Lung microvascular endothelial cell (primary cell): ENCODE data around the gene PIR. TPM values are rescaled to one million over a fixed set of nuclear protein-coding genes. Genes with fewer than 3 reads are reported as not detected.

Source experiments
- DNase-seq, 2 donors: peaks; one replicate each; pipeline versions ENCODE4 v3.0.0 to v3.0.0-alpha.2; 2010; ENCODE audit warnings: low read depth in 2 of 2
- total RNA-seq: library from RNA; depleted of rRNA; stranded (reverse); fragments of >200 nt; gene quantifications from 2 replicates; pipeline ENCODE4 v1.2.1, GENCODE V29; 2014

Gene PIR
- total RNA-seq = 86.1 and 93.8 TPM in 2 replicates

GRCh38 chrX:15493118-15493962, at the start of gene PIR:
PIR (minus strand) TSS chrX:15493333; CDS start chrX:15491257, 2,076 bp downstream.
- DNase-seq = peak; percentile 89

- no peak for DNase-seq
These were observed 37.2 kb upstream of the PIR start for GRCh38 chrX:15530318-15530717.

GRCh38 chrX:15529165-15529564, 36.0 kb upstream of the PIR start:
- peak in 1 of 2 donors; percentile 19 for DNase-seq

GRCh38 chrX:15525664-15526416, 32.7 kb upstream of the PIR start:
- DNase-seq = peak; percentile 31 to 34

- DNase-seq = peak in 1 of 2 donors; percentile 81
These were observed 31.3 kb upstream of the PIR start for GRCh38 chrX:15524417-15524816.

GRCh38 chrX:15523088-15523487, 30.0 kb upstream of the PIR start:
- DNase-seq = no peak

GRCh38 chrX:15522464-15522863, 29.3 kb upstream of the PIR start:
- DNase-seq = no peak

GRCh38 chrX:15515931-15516330, 22.8 kb upstream of the PIR start:
- peak; percentile 89 to 94 for DNase-seq

GRCh38 chrX:15514279-15514678, 21.1 kb upstream of the PIR start:
- DNase-seq = no peak

- DNase-seq = peak in 1 of 2 donors; percentile 72
These were observed 19.4 kb upstream of the PIR start for GRCh38 chrX:15512401-15512965.

- peak; percentile 84 to 90 for DNase-seq
These were observed 18.4 kb upstream of the PIR start for GRCh38 chrX:15511563-15511962.

GRCh38 chrX:15509845-15510244, 16.7 kb upstream of the PIR start:
- no peak for DNase-seq

- DNase-seq = no peak
These were observed 13.9 kb upstream of the PIR start for GRCh38 chrX:15507005-15507404.

- DNase-seq = no peak
These were observed 12.0 kb upstream of the PIR start for GRCh38 chrX:15505101-15505500.

- no peak for DNase-seq
These were observed 11.5 kb upstream of the PIR start for GRCh38 chrX:15504661-15505060.

- peak in 1 of 2 donors; percentile 38 for DNase-seq
These were observed 8.4 kb upstream of the PIR start for GRCh38 chrX:15501506-15501905.

- DNase-seq = peak; percentile 75 to 96
These were observed 7.4 kb upstream of the PIR start, which contains the start of gene BMX for GRCh38 chrX:15500497-15500966. BMX (plus strand) TSS chrX:15500807; CDS start chrX:15508354, 7,547 bp downstream.

GRCh38 chrX:15499976-15500375, 6.8 kb upstream of the PIR start:
- no peak for DNase-seq

GRCh38 chrX:15498741-15499140, 5.6 kb upstream of the PIR start:
- peak; percentile 52 to 62 for DNase-seq

GRCh38 chrX:15497865-15498264, 4.7 kb upstream of the PIR start:
- peak; percentile 75 to 85 for DNase-seq

GRCh38 chrX:15496824-15497223, 3.7 kb upstream of the PIR start:
- DNase-seq = peak; percentile 18 to 76

- DNase-seq = no peak
These were observed 2.7 kb upstream of the PIR start for GRCh38 chrX:15495801-15496200.
